Measurements from ENCODE around the gene SORCS2.

GRCh38 chr4:7628432-7628831 lies 436.1 kb downstream of the SORCS2 start:
- TF ChIP-seq POLR2A (IDR thresholded peaks at IDR 0.05) (no peak), CTCF (IDR thresholded peaks at IDR 0.05) (no peak), POLR2AphosphoS5 (IDR thresholded peaks at IDR 0.05) (no peak), EP300 (IDR thresholded peaks at IDR 0.05; ENCODE audit: low read depth) (no peak)
